ENCODE data around the gene HOXB3.

Gene HOXB3

DNA sequence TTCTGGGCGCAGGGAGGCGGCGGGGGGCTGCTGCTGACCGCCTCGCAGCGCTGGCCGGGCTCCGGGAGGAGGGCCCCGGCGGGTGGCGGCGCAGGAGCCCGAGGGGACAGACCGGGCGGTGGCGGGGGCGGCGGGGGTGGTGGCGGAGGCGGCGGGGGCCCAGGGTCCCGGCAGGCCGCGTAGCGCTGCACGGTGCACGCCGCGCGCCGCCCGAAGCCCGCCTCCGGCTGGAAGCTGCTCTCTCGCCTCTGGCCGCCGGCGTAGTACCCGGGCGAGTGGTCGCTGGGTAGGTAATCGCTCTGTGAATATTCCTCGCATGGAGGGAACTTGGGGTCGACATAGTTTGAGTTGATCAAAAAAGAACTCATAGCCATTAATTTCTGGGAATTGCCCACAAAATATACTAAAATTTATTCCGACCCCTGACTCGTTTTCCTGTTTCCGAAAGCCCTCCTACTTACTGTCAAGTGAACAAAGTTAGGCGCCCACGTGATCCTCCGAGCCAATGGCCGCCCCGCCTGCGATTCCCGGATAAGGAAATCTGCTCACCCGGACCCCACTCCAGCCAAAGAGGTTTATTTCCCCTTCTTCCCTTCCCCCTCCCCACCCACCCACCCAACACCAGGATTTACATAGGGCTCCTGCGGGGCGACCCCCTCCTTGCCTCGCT lies 12.0 kb downstream of the HOXB3 start, which contains the start of gene HOXB4:
TSS of gene HOXB4 (minus strand) at position 405 of the 670 bp plus-strand sequence. CDS start at position 374, 31 bp downstream.
- Mint-ChIP-seq H3K36me3 (ENCODE audit: low read depth) (no peaks in the 10 kb centered on the region), H3K9me3 (no peaks in the 10 kb centered on the region), H3K27me3 (peaks cover 52% of the 10 kb centered on the region), H3K27ac (peak within 1 kb of the TSS; percentile 77), H3K4me3 (peak within 1 kb of the TSS; percentile 88), H3K4me1 (ENCODE audit: low read depth) (peaks cover 42% of the 10 kb centered on the region)

DNA sequence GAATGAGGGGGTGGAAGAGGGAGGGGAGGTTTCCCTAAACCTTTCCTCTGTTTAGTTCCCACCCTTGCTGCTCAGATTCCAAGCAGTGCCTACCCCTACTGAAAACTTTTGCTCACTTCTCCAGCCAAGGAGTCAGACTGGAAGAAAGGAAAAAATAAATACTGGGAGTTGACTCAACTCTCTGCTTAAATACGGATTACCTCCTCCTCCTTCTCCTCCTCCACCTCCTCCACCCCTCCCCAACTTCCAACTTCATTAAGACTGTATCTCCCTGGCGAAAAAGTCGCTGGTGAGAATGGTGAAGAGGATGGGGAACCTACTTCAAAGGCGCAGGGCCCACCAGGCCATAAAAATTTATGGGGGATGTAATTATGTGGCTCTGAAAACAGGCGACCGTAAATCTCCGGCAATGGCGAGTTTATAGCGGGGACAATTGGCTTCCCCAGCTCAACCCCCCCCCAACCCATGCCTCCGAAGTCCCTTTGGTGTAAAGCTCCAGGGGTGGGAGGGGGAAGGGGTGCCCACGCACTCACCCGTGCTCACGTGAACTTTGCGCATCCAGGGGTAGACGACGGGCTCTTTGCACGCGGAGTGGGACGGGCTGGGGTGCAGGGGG lies 12.6 kb downstream of the HOXB3 start:
- H3K36me3 Mint-ChIP-seq (ENCODE audit: low read depth), result no peaks in the 10 kb centered on the region
- H3K4me1 Mint-ChIP-seq (ENCODE audit: low read depth), result peaks cover 36% of the 10 kb centered on the region
- peak overlapping the region; percentile 77 for H3K4me3 Mint-ChIP-seq
- no peaks in the 10 kb centered on the region for H3K9me3 Mint-ChIP-seq
- peaks cover 45% of the 10 kb centered on the region for H3K27me3 Mint-ChIP-seq
- H3K27ac Mint-ChIP-seq, result peak overlapping the region; percentile 36

GRCh38 chr17:48576479-48577309 lies 13.3 kb downstream of the HOXB3 start:
- Mint-ChIP-seq H3K36me3 (ENCODE audit: low read depth) (no peaks in the 10 kb centered on the region), H3K4me3 (peak overlapping the region; percentile 77), H3K9me3 (no peaks in the 10 kb centered on the region), H3K4me1 (ENCODE audit: low read depth) (peaks cover 34% of the 10 kb centered on the region), H3K27me3 (peaks cover 45% of the 10 kb centered on the region), H3K27ac (no peak overlapping the region)

DNA sequence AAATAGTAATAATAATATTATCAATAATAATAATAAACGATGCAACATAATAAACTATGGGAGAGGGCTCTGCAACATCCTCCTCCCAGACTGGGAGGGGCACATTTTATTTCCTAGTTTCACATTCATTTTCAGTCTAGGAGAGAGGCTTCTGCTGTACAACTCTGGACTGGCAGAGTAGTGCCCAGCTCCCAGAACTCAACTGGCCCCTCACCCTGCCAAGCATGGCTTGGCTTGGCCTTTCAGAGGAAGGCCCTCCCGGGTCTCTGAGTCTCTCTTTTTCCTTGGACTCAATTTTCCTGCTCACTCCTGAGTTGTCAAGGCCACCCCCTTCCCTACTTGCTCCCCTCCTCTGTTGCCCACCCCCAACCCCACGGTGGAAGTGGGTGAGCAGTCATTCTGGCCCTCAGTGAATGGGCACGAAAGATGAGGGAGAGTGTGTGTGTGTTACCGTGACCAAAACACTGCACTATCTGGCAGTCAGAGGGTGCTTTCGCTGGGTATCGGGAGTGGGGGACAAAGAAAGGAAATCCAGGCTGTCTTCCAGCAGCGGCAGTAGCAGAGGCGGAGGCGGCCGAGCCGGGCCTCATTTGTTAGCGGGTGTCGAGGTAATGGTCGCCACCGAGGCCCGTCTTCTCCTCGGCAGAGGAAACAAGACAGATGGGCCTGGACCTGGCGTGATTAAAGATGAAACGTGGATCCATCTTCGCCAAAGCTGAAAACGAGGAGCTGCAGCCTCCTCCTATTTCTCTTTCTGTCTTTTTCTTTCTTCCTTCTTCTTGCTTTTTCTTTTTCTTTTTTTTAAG lies 14.2 kb downstream of the HOXB3 start:
- no peak overlapping the region for H3K27ac Mint-ChIP-seq
- no peaks in the 10 kb centered on the region for H3K36me3 Mint-ChIP-seq (ENCODE audit: low read depth)
- H3K4me1 Mint-ChIP-seq (ENCODE audit: low read depth), result peaks cover 29% of the 10 kb centered on the region
- peaks cover 39% of the 10 kb centered on the region for H3K27me3 Mint-ChIP-seq
- no peak overlapping the region for H3K4me3 Mint-ChIP-seq
- H3K9me3 Mint-ChIP-seq, result no peaks in the 10 kb centered on the region

DNA sequence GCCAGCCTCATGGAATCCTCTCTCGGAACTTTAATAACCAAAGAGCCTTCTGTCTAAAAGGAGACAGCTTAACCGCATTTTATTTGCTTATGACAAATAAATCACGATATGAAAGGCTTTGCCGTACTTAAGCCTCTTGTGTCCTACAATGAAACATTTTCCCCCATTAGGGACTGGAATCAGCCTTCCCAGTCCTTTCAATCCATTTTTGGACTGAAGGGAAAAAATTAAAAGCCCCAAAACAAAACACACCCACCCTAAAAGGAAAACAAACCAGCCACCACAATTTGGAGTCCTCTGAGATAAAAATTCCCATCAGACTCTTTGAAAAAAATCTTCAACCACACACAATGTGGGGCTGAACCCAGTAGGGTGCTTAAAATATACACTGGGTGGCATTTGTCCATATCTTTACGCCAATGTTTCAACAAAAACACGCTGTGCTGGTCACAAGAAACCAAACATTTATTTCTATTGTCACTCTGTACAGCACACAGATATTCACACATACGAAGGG lies 14.9 kb downstream of the HOXB3 start:
- H3K9me3 Mint-ChIP-seq, result no peaks in the 10 kb centered on the region
- no peak overlapping the region for H3K4me3 Mint-ChIP-seq
- no peaks in the 10 kb centered on the region for H3K36me3 Mint-ChIP-seq (ENCODE audit: low read depth)
- H3K27ac Mint-ChIP-seq, result no peak overlapping the region
- H3K27me3 Mint-ChIP-seq, result peaks cover 32% of the 10 kb centered on the region
- H3K4me1 Mint-ChIP-seq (ENCODE audit: low read depth), result peaks cover 29% of the 10 kb centered on the region

GRCh38 chr17:48574505-48575065 lies 15.5 kb downstream of the HOXB3 start:
- Mint-ChIP-seq H3K4me3 (no peak overlapping the region), H3K27me3 (peaks cover 32% of the 10 kb centered on the region)

DNA sequence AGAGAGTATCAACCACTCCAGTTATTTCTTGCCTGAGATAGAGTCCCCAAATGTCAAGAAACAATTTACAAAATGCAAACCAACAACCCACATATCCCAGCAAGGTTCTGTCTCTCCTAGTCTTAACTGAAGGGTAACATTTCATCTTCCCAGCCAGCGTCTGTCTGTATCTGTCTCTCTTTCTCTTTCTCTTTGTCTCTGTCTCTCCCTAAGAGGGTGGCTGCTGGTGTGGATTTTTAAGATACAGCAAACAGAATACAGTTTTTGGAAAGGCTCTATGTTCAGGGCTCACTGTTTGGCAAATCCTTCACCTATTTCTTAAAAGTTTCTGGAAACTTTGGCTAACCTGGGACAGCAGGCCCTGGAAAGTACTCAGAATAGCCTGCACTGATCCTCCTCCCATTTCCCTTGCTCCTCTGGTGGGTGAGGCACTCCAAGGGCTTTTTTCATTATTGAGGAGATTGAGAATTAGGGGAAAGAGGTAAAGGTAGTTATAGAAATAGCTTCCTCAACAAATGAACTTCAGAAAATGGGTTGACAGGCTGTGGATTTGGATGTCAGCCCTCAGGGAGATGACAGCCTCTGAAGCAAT lies 18.1 kb downstream of the HOXB3 start:
- Mint-ChIP-seq H3K4me1 (ENCODE audit: low read depth) (peaks cover 10% of the 10 kb centered on the region), H3K4me3 (no peak overlapping the region), H3K36me3 (ENCODE audit: low read depth) (no peaks in the 10 kb centered on the region), H3K9me3 (no peaks in the 10 kb centered on the region), H3K27me3 (peaks cover 26% of the 10 kb centered on the region), H3K27ac (no peak overlapping the region)

More at GRCh38 chr17:48574505-48575065, 15.5 kb downstream of the HOXB3 start:
- no peaks in the 10 kb centered on the region for H3K9me3 Mint-ChIP-seq
- no peaks in the 10 kb centered on the region for H3K36me3 Mint-ChIP-seq (ENCODE audit: low read depth)
- H3K27ac Mint-ChIP-seq, result no peak overlapping the region
- H3K4me1 Mint-ChIP-seq (ENCODE audit: low read depth), result peaks cover 24% of the 10 kb centered on the region

GRCh38 chr17:48571024-48571818 lies 18.8 kb downstream of the HOXB3 start:
- Mint-ChIP-seq H3K27ac (no peak overlapping the region), H3K27me3 (peaks cover 26% of the 10 kb centered on the region), H3K36me3 (ENCODE audit: low read depth) (no peaks in the 10 kb centered on the region), H3K9me3 (no peaks in the 10 kb centered on the region), H3K4me1 (ENCODE audit: low read depth) (peaks cover 7% of the 10 kb centered on the region), H3K4me3 (no peak overlapping the region)

DNA sequence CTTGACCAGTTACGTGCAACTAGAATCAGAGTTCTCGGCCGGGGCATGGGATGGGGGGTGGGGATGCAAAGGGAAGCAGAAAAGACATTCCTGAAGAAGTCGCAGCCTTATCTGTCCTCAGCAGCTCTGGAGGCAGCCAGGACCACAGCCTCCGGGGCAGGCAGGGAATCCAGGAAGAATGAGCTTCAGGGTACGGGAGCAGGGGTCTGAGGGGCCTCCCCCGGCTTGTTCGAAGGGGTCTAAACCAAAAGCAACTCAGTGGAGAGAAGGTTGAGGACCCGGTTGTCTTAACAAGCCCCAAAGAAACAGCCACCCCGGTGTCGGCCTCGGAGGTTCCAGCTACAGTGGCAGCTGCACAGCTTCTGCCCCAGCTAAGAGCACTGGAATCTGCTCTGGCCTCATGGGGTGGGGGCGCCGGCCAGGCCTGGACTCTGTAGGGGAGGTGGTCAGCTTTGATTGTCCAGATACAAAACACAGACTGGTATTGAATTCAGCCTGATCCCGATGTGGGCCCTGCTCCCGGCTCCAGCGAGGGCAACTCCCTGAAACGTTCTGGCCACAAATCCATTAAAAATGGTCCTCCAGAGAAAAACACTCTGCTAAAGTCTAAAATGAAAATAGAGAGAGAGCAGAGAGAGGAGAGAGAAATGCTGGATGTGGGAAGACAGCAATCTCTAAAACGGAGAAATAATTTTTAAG lies 19.6 kb downstream of the HOXB3 start:
- Mint-ChIP-seq H3K9me3 (no peaks in the 10 kb centered on the region), H3K36me3 (ENCODE audit: low read depth) (no peaks in the 10 kb centered on the region), H3K27me3 (peaks cover 26% of the 10 kb centered on the region), H3K4me3 (no peak overlapping the region), H3K27ac (no peak overlapping the region), H3K4me1 (ENCODE audit: low read depth) (peaks cover 3% of the 10 kb centered on the region)

- no peak overlapping the region for H3K27ac Mint-ChIP-seq
- no peak overlapping the region for H3K4me3 Mint-ChIP-seq
- peaks cover 3% of the 10 kb centered on the region for H3K4me1 Mint-ChIP-seq (ENCODE audit: low read depth)
- H3K36me3 Mint-ChIP-seq (ENCODE audit: low read depth), result no peaks in the 10 kb centered on the region
- H3K27me3 Mint-ChIP-seq, result peaks cover 26% of the 10 kb centered on the region
- H3K9me3 Mint-ChIP-seq, result no peaks in the 10 kb centered on the region
Observed at GRCh38 chr17:48569674-48570324, 20.2 kb downstream of the HOXB3 start.

- H3K27ac Mint-ChIP-seq, result no peak overlapping the region
- peaks cover 21% of the 10 kb centered on the region for H3K27me3 Mint-ChIP-seq
- peaks cover 3% of the 10 kb centered on the region for H3K4me1 Mint-ChIP-seq (ENCODE audit: low read depth)
- H3K36me3 Mint-ChIP-seq (ENCODE audit: low read depth), result no peaks in the 10 kb centered on the region
- H3K4me3 Mint-ChIP-seq, result no peak overlapping the region
- no peaks in the 10 kb centered on the region for H3K9me3 Mint-ChIP-seq
Observed at GRCh38 chr17:48569240-48569582, 20.8 kb downstream of the HOXB3 start.

DNA sequence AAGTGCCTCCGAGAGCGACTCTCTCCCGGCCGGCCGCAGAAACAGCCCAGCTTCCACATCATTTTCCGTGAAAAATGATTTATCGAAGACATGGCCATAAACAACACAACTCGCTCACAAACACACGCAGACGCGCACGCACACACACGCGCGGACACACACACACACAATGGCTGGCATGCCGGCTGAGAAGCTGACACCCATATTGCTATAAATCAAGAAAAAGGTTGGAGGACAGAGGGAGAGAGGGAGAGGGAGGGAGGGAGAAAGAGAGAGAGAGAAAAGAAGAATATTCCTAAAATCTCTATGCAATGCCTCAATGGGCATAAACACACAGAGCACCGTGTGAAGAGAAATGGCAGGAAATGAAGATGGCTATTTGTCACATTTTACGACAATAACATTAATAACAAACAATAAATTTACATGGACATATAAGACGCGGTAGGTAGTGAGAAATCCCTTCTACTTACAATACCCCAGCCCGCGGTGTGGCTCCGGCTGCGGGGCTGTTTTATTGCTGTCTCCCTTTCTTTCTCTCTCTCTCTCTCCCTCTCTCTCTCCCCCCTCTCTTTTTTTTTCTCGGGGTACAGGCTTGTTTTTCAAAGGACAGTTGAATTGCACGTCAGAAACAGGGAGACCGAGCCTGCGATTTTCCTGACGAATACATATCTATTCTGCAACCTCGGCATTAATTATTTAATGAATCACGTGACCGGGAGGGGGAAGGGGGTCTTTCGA lies 21.4 kb downstream of the HOXB3 start:
- Mint-ChIP-seq H3K4me3 (no peak overlapping the region), H3K27ac (no peak overlapping the region), H3K4me1 (ENCODE audit: low read depth) (peaks cover 3% of the 10 kb centered on the region), H3K9me3 (no peaks in the 10 kb centered on the region), H3K27me3 (peaks cover 19% of the 10 kb centered on the region), H3K36me3 (ENCODE audit: low read depth) (no peaks in the 10 kb centered on the region)
